Activated naive CD4-positive, alpha-beta T cell treated with anti-CD3 and anti-CD28 coated beads for 36 hours (primary cell): ENCODE measurements around the gene GMCL1. TPM values are rescaled to one million over a fixed set of nuclear protein-coding genes. Genes with fewer than 3 reads are reported as not detected.
"Not testable (repeated sequence)": the region's sequence is repeated elsewhere in the genome, so short reads cannot be mapped to it uniquely, and the experiment has no call there.

Source experiments
- CTCF ChIA-PET: fragments of 350-600 bp; sonication (Branson Sonifier 250); formaldehyde crosslinking; loops from one replicate; lab custom pipeline; 2021; ENCODE audit warnings: antibody characterized with exemption; lab: Charles Lee
- DNase-seq: peaks from one replicate; pipeline ENCODE4 v3.0.0-alpha.2; 2020
- H3K27ac Mint-ChIP-seq: one replicate; pipeline ENCODE4 v1.8.0; 2021; ENCODE audit warnings: mild to moderate bottlenecking, mixed read lengths
- H3K27me3 Mint-ChIP-seq: one replicate; pipeline ENCODE4 v1.8.0; 2021; ENCODE audit warnings: low read depth, mixed read lengths
- H3K36me3 Mint-ChIP-seq: one replicate; pipeline ENCODE4 v1.8.0; 2021; ENCODE audit warnings: low read depth, mixed read lengths
- H3K4me1 Mint-ChIP-seq: one replicate; pipeline ENCODE4 v1.8.0; 2021; ENCODE audit warnings: low read depth, mixed read lengths
- H3K4me3 Mint-ChIP-seq: one replicate; pipeline ENCODE4 v1.8.0; 2021; ENCODE audit warnings: mild to moderate bottlenecking, moderate library complexity, mixed read lengths
- H3K9me3 Mint-ChIP-seq: one replicate; pipeline ENCODE4 v1.8.0; 2021; ENCODE audit warnings: mixed read lengths
- intact Hi-C: fragments of 100-400 bp; cut with micrococcal nuclease; formaldehyde crosslinking; loops from one replicate; pipeline ENCODE4 v1.15.1; 2023
- total RNA-seq, 2 experiments: library from RNA; stranded (reverse); gene quantifications; one replicate each; pipeline ENCODE4 v1.2.3, GENCODE V29; 2021

Gene GMCL1
- total RNA-seq, 2 experiments from 2014 or later: 15.9 to 19.4 TPM

DNA sequence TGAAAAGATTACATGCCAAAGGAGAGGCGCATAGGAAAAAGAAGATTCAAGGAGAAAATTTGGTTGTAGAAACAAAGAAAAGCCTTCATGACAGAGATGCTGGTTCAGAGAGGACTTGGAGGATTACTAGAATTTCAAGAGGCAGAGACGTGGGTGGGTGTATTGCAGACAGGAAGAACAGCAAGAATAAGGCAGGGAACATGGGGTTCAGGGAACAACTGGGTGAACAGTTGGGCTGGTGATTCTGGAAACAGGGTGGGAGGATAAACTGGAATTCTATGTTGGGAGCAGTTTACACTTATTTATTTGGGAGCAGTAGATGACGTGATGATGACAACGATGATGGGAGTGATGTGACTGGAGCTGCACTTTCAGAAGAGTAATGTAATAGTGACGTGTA, 18.4 kb upstream of the GMCL1 start:
- H3K27me3 Mint-ChIP-seq: no peaks in the 10 kb centered on the region
- intact Hi-C loops: no loop called here
- H3K9me3 Mint-ChIP-seq: no peaks in the 10 kb centered on the region
- no peaks in the 10 kb centered on the region for H3K36me3 Mint-ChIP-seq
- H3K27ac Mint-ChIP-seq: no peak overlapping the region
- H3K4me1 Mint-ChIP-seq: no peaks in the 10 kb centered on the region
- CTCF ChIA-PET: interaction anchor here (2.5 kb wide), 1 partner anchor 86 kb away, joined by 16 read pairs; no protein-coding TSS in a partner anchor
- no peak for DNase-seq
- H3K4me3 Mint-ChIP-seq: no peak overlapping the region

DNA sequence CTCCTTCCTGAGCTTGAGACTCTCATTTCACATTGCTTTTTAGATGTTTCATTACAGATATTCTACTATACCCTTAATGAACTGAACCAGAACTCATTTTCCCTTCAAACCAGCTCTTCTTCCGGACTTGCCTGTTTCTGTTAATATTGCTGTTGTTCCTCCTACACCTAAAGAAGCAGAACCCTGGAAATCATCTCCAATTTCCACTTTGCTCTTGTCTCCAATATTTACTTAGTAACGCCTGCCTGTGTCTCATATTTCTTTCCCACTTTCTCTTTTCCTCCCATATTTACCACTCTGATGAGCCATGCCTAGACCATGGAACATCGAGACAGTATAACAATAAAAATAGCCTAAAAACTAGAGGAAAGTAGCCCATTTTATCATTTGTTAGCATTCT, 17.9 kb upstream of the GMCL1 start:
- Mint-ChIP-seq H3K4me1 (no peaks in the 10 kb centered on the region), H3K27me3 (no peaks in the 10 kb centered on the region), H3K36me3 (no peaks in the 10 kb centered on the region), H3K9me3 (no peaks in the 10 kb centered on the region), H3K27ac (no peak overlapping the region), H3K4me3 (no peak overlapping the region)
- CTCF ChIA-PET: interaction anchor here (0.6 to 2.5 kb wide), 3 partner anchors 87 to 1185 kb away, joined by 3 to 16 read pairs (median 4); no protein-coding TSS in a partner anchor
- DNase-seq: no peak
- intact Hi-C loops: no loop called here

DNA sequence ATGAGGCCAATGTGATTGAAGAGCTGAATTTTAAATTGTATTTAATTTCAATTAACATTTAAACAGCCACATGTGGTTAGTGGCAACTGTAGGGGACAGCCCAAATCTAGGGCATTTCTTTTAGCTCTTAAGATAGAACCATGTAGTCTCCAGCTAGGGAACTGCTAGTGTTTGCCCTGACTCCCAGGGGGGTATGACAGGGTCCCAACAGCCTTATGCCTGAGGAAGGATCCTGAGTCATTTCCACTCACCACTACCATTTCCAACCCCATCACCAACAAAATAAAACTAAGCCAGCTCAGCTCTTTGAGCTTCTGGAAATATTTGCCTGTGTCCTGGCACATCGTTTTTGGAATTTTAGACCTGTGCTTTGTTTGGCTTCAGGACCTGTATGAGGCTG, 13.7 kb upstream of the GMCL1 start:
- Mint-ChIP-seq H3K4me1 (peaks cover 2% of the 10 kb centered on the region), H3K27me3 (no peaks in the 10 kb centered on the region), H3K9me3 (no peaks in the 10 kb centered on the region), H3K4me3 (no peak overlapping the region), H3K27ac (no peak overlapping the region), H3K36me3 (no peaks in the 10 kb centered on the region)
- DNase-seq: no peak
- CTCF ChIA-PET: interaction anchor here (1.1 to 9.2 kb wide), 10 partner anchors 17 to 149 kb away, joined by 3 to 234 read pairs (median 4); no protein-coding TSS in a partner anchor
- intact Hi-C loops: loop anchor here (2.0 kb wide), 1 partner anchor 41 kb away; no protein-coding TSS in a partner anchor

DNA sequence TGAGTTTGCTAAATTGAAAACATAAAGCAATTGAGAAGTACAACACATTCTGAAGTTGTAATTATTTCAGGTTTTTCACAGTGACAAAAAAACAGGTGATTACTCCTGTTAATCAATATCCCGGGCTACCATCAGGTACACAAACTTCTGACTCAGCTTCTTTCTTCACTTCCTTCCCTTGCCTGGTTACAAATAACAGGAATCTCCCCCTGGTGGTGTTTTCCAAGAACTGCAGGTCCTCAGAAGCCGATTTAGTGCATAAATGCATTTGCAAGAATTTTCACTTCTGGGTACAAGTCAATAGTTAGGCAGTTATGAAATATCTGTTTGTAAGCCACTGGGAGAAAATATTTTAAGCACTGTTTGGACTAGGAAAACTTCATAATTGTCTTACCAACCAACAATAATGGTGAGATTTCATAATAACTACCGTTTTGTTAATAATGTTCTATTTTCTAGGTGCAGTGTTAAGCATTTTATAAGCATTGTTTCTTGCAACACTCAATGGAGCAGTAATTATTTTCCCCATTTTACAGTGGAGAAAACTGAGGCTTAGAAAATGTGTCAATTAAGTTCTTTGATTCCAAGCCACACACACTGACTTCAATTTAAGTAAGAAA, 12.4 kb upstream of the GMCL1 start:
- H3K4me1 Mint-ChIP-seq: peaks cover 2% of the 10 kb centered on the region
- no peaks in the 10 kb centered on the region for H3K27me3 Mint-ChIP-seq
- H3K27ac Mint-ChIP-seq: no peak overlapping the region
- CTCF ChIA-PET: interaction anchor here (0.6 to 9.2 kb wide), 20 partner anchors 11 to 323 kb away, joined by 3 to 234 read pairs (median 4); partner anchors contain the start of gene GMCL1
- no peaks in the 10 kb centered on the region for H3K36me3 Mint-ChIP-seq
- peak; percentile 88 for DNase-seq
- intact Hi-C loops: loop anchor here (1.0 to 2.0 kb wide), 4 partner anchors 12 to 93 kb away; partner anchors contain the start of genes ANXA4 and GMCL1
- H3K9me3 Mint-ChIP-seq: no peaks in the 10 kb centered on the region
- H3K4me3 Mint-ChIP-seq: no peak overlapping the region

DNA sequence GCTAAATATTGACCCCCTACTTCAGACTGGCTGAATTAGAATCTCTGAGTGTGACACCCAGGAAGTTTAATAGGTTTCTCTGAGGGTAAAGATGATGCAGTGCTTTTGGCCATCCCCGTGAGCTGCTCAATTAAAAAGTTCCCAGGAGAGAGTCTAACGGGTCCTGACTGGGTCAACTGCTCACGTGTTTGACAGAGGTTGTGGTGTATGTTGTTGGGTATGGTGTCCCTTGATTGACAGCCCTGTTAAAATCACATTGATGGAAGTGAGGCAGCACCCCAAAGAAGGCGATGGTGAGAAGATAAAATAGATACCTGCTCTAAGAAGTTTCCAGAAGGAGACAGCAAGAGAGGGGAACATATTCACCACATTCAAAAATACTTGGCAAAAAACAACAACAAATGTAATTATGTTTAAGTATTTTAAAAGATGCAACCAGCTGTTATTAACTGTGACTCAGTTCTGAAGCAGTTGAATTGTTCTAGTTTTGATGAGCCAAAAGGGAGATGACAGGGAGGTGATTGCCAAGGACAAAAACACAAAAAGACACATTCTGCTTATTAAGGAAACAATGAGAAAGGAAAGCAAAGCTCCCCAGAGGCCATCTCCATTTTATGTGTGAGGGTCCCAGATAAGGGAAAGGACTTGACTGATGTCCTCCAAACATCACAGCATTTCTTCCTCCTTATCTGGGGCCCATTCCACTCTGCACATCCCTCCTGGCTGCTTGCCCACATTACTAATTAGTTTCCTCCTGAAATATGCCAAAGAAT, 11.5 kb upstream of the GMCL1 start:
- DNase-seq: no peak
- Mint-ChIP-seq H3K36me3 (no peaks in the 10 kb centered on the region), H3K9me3 (no peaks in the 10 kb centered on the region), H3K4me3 (no peak overlapping the region), H3K4me1 (peaks cover 2% of the 10 kb centered on the region), H3K27ac (no peak overlapping the region), H3K27me3 (no peaks in the 10 kb centered on the region)
- CTCF ChIA-PET: interaction anchor here (1.0 to 9.2 kb wide), 8 partner anchors 10 to 225 kb away, joined by 3 to 234 read pairs (median 5); partner anchors contain the start of gene GMCL1
- intact Hi-C loops: loop anchor here (1.0 to 2.0 kb wide), 4 partner anchors 11 to 94 kb away; partner anchors contain the start of genes ANXA4 and GMCL1

DNA sequence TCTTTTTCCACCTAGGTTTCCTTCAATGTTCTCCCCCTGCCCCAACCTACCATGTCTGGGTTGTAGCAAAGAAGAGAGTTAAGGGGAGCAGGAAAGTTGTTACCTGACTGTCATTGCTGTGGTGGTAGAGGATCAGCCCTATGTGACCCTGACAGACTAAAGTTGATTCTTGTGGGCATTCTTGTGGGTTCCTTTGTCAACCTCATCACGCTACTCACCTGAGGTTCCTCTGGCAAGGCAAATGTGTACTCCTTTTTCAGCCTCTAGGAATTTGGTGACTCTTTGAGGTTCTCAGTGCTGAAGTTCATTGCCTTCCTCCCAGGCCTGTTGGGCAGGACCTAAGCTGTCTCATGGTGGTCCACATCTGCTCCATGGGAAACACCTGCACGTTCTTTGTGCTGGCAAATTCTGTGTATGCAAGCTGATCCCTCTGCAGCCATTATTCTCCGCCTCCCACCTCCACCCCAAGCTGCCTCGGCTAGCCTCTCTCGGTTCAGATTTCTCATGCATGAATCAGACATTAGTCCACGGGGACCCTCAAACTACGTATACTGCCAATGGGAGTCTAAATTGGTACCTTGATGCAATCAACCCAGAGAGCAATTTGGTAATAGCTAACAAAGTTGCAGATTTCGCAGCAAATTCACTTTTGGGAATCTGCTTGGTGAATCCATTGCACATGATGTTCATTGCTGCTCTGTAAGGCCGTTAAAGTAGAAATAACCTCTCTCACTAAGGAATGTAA, 1.5 kb upstream of the GMCL1 start:
- CTCF ChIA-PET: interaction anchor here (0.5 to 3.3 kb wide), 6 partner anchors 11 to 484 kb away, joined by 3 to 20 read pairs (median 3); no protein-coding TSS in a partner anchor
- Mint-ChIP-seq H3K4me1 (peaks cover 38% of the 10 kb centered on the region), H3K4me3 (peak overlapping the region; percentile 94), H3K9me3 (no peaks in the 10 kb centered on the region), H3K27me3 (no peaks in the 10 kb centered on the region), H3K27ac (peak overlapping the region; percentile 88), H3K36me3 (peaks cover 8% of the 10 kb centered on the region)
- intact Hi-C loops: loop anchor here (2.0 to 5.0 kb wide), 4 partner anchors 53 to 421 kb away; partner anchors contain the start of genes NFU1 and TIA1
- no peak for DNase-seq

DNA sequence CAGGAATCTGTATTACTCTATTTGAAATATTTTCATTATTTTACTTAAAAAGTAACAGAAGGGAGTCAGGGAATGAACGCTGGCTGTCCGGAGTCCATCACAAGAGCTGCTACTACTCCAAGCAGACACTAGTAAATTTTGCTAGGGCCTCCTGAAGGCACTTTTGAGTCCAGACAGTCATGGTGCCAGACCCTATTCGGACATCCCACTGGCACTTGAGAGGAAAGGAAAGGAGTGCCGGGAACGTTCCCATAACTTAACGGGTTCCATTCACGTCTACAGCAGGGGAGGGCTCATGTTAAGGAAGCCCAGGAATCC, 563 bp upstream of the GMCL1 start:
- H3K4me3 Mint-ChIP-seq: peak overlapping the region; percentile 94
- no peaks in the 10 kb centered on the region for H3K9me3 Mint-ChIP-seq
- DNase-seq: no peak
- H3K36me3 Mint-ChIP-seq: peaks cover 10% of the 10 kb centered on the region
- CTCF ChIA-PET: interaction anchor here (3.1 to 3.3 kb wide), 2 partner anchors 12 to 103 kb away, joined by 19 to 20 read pairs; no protein-coding TSS in a partner anchor
- H3K27me3 Mint-ChIP-seq: no peaks in the 10 kb centered on the region
- H3K27ac Mint-ChIP-seq: peak overlapping the region; percentile 88
- intact Hi-C loops: loop anchor here (1.0 to 5.0 kb wide), 15 partner anchors 12 to 464 kb away; partner anchors contain the start of genes ANXA4, GFPT1, NFU1 and PCBP1
- H3K4me1 Mint-ChIP-seq: peaks cover 46% of the 10 kb centered on the region

DNA sequence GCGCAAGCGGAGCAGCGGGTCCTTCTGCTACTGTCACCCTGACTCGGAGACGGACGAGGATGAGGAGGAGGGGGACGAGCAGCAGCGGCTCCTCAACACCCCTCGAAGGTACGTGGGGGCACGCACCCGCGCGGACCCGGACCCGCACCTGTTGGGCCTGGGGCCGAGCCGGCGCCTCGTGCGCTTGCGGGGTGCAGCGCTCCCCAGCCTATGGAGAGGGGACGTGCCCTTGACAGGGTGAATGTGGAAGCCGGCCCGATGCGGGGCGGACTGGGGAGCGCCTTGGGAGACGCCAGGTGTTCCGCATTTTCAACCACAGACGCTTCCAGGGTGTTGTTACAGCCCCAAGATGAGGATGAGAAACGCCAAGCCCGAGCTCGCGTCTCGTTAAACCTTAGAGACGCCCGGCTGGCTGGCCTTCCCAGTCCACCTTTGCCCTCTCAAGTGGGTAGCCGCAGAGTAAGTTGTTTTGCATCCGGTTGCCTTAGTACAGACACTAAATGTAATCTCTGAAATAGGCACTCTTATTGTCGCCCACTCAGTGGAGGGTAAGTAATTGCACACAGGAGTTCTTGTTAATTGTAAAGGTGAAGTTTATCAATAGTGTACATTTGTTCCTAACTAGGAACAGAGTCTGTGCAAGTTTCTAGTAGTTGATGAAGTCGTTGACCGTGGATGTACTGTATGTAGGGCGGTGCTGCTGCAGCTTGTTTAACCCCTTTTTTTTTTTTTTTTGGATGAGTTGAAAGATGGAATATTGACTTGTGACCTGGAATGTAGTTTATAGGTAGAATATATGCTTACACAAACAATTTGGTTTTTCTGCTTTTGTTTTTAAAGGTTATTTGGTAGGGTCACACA, 815 bp downstream of the GMCL1 start:
- H3K4me1 Mint-ChIP-seq: peaks cover 57% of the 10 kb centered on the region
- peak; percentile 58 for DNase-seq
- peak overlapping the region; percentile 94 for H3K4me3 Mint-ChIP-seq
- H3K27ac Mint-ChIP-seq: peak overlapping the region; percentile 2
- H3K27me3 Mint-ChIP-seq: no peaks in the 10 kb centered on the region
- no peaks in the 10 kb centered on the region for H3K9me3 Mint-ChIP-seq
- intact Hi-C loops: no loop called here
- CTCF ChIA-PET: no interaction called here
- H3K36me3 Mint-ChIP-seq: peaks cover 14% of the 10 kb centered on the region

DNA sequence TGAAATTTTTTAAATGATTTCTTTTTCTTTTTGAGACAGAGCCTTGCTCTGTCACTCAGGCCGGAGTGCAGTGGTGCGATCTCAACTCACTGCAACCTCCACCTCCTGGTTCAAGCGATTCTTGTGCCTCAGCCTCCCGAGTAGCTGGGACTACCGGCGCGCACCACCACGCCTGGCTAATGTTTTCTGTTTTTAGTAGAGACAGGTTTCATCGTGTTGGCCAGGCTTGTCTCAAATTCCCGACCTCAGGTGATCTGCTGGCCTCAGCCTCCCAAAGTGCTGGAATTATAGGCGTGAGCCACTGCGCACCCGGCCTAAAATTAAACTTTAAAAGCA, 1.4 kb downstream of the GMCL1 start:
- CTCF ChIA-PET, H3K27me3 Mint-ChIP-seq, intact Hi-C loops, H3K9me3 Mint-ChIP-seq, H3K27ac Mint-ChIP-seq: not testable (repeated sequence)
- Mint-ChIP-seq H3K36me3 (peaks cover 14% of the 10 kb centered on the region), H3K4me3 (peak overlapping the region; percentile 94), H3K4me1 (peaks cover 60% of the 10 kb centered on the region)
- peak; percentile 8 for DNase-seq

DNA sequence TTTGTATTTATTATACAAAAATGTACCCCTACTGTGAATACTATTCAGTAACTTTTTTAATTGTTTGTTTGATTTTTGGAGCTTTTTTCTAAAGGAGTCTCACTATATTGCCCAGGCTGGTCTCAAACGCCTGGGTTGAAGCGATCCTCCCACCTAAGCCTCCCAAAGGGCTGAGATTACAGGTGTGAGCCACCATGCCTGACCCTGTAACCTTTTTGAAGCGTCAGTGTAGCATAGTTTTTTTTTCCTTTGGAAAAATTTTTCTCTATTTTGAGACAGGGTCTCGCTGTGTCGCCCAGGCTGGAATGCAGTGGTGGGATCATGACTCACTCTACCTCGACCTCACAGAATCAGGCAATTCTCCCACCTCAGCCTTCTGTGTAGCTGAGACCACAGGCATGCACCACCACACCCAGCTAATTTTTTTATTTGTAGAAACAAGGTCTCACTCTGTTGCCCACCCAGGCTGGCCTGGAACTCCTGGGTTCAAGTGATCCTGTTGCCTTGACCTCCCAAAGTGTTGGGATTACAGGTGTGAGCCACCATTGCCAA, 2.0 kb downstream of the GMCL1 start:
- peaks cover 64% of the 10 kb centered on the region for H3K4me1 Mint-ChIP-seq
- no peaks in the 10 kb centered on the region for H3K9me3 Mint-ChIP-seq
- CTCF ChIA-PET: no interaction called here
- no peak overlapping the region for H3K27ac Mint-ChIP-seq
- intact Hi-C loops: no loop called here
- H3K4me3 Mint-ChIP-seq: peak overlapping the region; percentile 36
- no peak for DNase-seq
- peaks cover 14% of the 10 kb centered on the region for H3K36me3 Mint-ChIP-seq
- H3K27me3 Mint-ChIP-seq: no peaks in the 10 kb centered on the region

DNA sequence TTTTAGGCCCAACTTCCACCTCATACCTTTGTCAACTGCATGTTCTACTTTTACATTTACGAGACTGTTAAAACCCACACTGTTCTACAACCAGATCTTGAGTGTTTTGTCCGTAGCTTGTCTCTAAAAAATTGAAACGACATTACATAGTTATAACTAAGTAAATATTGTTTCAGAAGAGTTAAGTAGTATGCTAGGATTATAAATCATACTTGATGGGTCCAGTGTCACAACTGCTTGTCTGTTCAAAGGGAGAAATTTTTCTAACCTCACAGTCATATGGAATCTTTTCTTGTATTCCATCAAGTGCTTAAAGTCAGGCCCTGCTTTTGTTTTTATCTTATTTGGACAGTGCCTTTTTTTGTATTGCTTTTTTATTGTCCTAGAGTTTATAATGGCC, 4.3 kb downstream of the GMCL1 start:
- no peak overlapping the region for H3K27ac Mint-ChIP-seq
- H3K9me3 Mint-ChIP-seq: no peaks in the 10 kb centered on the region
- no peaks in the 10 kb centered on the region for H3K27me3 Mint-ChIP-seq
- no peak overlapping the region for H3K4me3 Mint-ChIP-seq
- DNase-seq: no peak
- peaks cover 14% of the 10 kb centered on the region for H3K36me3 Mint-ChIP-seq
- CTCF ChIA-PET: no interaction called here
- peaks cover 57% of the 10 kb centered on the region for H3K4me1 Mint-ChIP-seq
- intact Hi-C loops: no loop called here
